ENCODE data around the gene PAFAH2. TPM values are rescaled to one million over a fixed set of nuclear protein-coding genes. Genes with fewer than 3 reads are reported as not detected.

Gene PAFAH2
- total RNA-seq, 1 experiment from 2014 or later = 8.5 TPM

- BruUV-seq (replicated peaks) = no TSS peak
- POLR2A ChIA-PET = no interaction called here
Observed at GRCh38 chr1:26027716-26028489, 30.0 kb upstream of the PAFAH2 start.

GRCh38 chr1:26025517-26025916 is 27.7 kb upstream of the PAFAH2 start:
- ATAC-seq (no peak), DNase-seq (ENCODE audit: low read depth, low spot score) (no peak)
- TF ChIP-seq SIN3A (IDR thresholded peaks at IDR 0.05; ENCODE audit: borderline replicate concordance, insufficient read depth, low read depth, low read length) (no peak), TCF7L2 (IDR thresholded peaks at IDR 0.05; ENCODE audit: low read depth, low read length) (no peak), REST (IDR thresholded peaks at IDR 0.05; ENCODE audit: insufficient read depth in 1 of 2, low read depth in 2 of 2, low read length in 1 of 2) (no peak), POLR2AphosphoS5 (IDR thresholded peaks at IDR 0.05; ENCODE audit: low read depth, low read length) (no peak), CTCF (IDR thresholded peaks at IDR 0.05) (no peak)
- H3K9me3 ChIP-seq (ENCODE audit: control insufficient read depth, insufficient read depth, low read depth, low read length) = no peaks in the 10 kb centered on the region
- H3K27ac ChIP-seq (ENCODE audit: low read length) = no peak overlapping the region
- H3K4me3 ChIP-seq (ENCODE audit: low read depth in 2 of 2, low read length in 2 of 2) = no peak overlapping the region
- BruUV-seq (replicated peaks) = no TSS peak
- no peaks in the 10 kb centered on the region for H3K36me3 ChIP-seq (ENCODE audit: control insufficient read depth, insufficient read depth, low read length)
- POLR2A ChIA-PET = no interaction called here
- H3K27me3 ChIP-seq (ENCODE audit: control insufficient read depth, insufficient read depth, low read length) = no peaks in the 10 kb centered on the region
- H3K4me1 ChIP-seq (ENCODE audit: control insufficient read depth, insufficient read depth, low read length) = peaks cover 5% of the 10 kb centered on the region; the same call in 1 of the 2 replicates
- intact Hi-C loops (cut with micrococcal nuclease; ENCODE audit: unreplicated experiment) (no loop called here), in situ Hi-C loops (cut with HindIII; ENCODE audit: low pct_unique_long_range_greater_than_20kb, low sequenced_read_pairs) (no loop called here)
- CTCF ChIA-PET = no interaction called here

More at GRCh38 chr1:26027716-26028489, 30.0 kb upstream of the PAFAH2 start:
- TF ChIP-seq CTCF (IDR thresholded peaks at IDR 0.05) (no peak), POLR2AphosphoS5 (IDR thresholded peaks at IDR 0.05; ENCODE audit: low read depth, low read length) (no peak), SIN3A (IDR thresholded peaks at IDR 0.05; ENCODE audit: borderline replicate concordance, insufficient read depth, low read depth, low read length) (no peak), REST (IDR thresholded peaks at IDR 0.05; ENCODE audit: insufficient read depth in 1 of 2, low read depth in 2 of 2, low read length in 1 of 2) (no peak), TCF7L2 (IDR thresholded peaks at IDR 0.05; ENCODE audit: low read depth, low read length) (no peak)
- in situ Hi-C loops (cut with HindIII; ENCODE audit: low pct_unique_long_range_greater_than_20kb, low sequenced_read_pairs) = no loop called here
- Histone ChIP-seq H3K27me3 (ENCODE audit: control insufficient read depth, insufficient read depth, low read length) (no peaks in the 10 kb centered on the region), H3K4me1 (ENCODE audit: control insufficient read depth, insufficient read depth, low read length) (peaks cover 5% of the 10 kb centered on the region; the same call in 1 of the 2 replicates), H3K9me3 (ENCODE audit: control insufficient read depth, insufficient read depth, low read depth, low read length) (no peaks in the 10 kb centered on the region), H3K27ac (ENCODE audit: low read length) (no peak overlapping the region), H3K36me3 (ENCODE audit: control insufficient read depth, insufficient read depth, low read length) (no peaks in the 10 kb centered on the region), H3K4me3 (ENCODE audit: low read depth in 2 of 2, low read length in 2 of 2) (no peak overlapping the region)
- CTCF ChIA-PET = interaction anchor here (0.7 kb wide), 3 partner anchors 11 to 33 kb away, joined by 8 to 11 read pairs (median 10); no protein-coding TSS in a partner anchor
- intact Hi-C loops (cut with micrococcal nuclease; ENCODE audit: unreplicated experiment) = no loop called here
- ATAC-seq = peak; percentile 31
- DNase-seq (ENCODE audit: low read depth, low spot score) = no peak

Data from Panc1 (cell line).